GM23338 (cell line): Measurements from ENCODE around the gene CCRL2. TPM values are rescaled to one million over a fixed set of nuclear protein-coding genes. Genes with fewer than 3 reads are reported as not detected.

ENCODE experiments used
- ATAC-seq: fragments of 200-7000 bp; cut with Tn5 transposase; 3 replicates; pipeline ENCODE4 v1.9.1; 2020
- DNase-seq: peaks from one replicate; pipeline ENCODE4 v3.0.0-alpha.2; 2015; ENCODE audit warnings: low spot score
- H2AFZ ChIP-seq: fragments of 200-600 bp; sonication (generic); 2 replicates; pipeline ENCODE4 v1.8.0; 2016; ENCODE audit warnings: antibody characterized with exemption, mild to moderate bottlenecking, moderate library complexity
- H3F3A ChIP-seq: fragments of 200-600 bp; sonication (generic); replicated peaks from 2 replicates; pipeline ENCODE4 v1.8.0; 2017; ENCODE audit warnings: antibody characterized with exemption, mixed run types, low read depth
- H3K27ac ChIP-seq: fragments of 200-600 bp; sonication (generic); 2 replicates; pipeline ENCODE4 v1.6.1; 2016; ENCODE audit warnings: low read depth
- H3K27me3 ChIP-seq: fragments of 200-600 bp; sonication (generic); 2 replicates; pipeline ENCODE4 v1.8.0; 2016; ENCODE audit warnings: mild to moderate bottlenecking, mixed run types, moderate library complexity; ENCODE audit not compliant: insufficient read depth
- H3K36me3 ChIP-seq: fragments of 200-600 bp; sonication (generic); 2 replicates; pipeline ENCODE4 v1.8.0; 2016; ENCODE audit warnings: mild to moderate bottlenecking; ENCODE audit not compliant: insufficient read depth
- H3K4me1 ChIP-seq: fragments of 200-600 bp; sonication (generic); 2 replicates; pipeline ENCODE4 v1.8.0; 2016; ENCODE audit warnings: mild to moderate bottlenecking, moderate library complexity; ENCODE audit not compliant: insufficient read depth
- H3K4me2 ChIP-seq: fragments of 200-600 bp; sonication (generic); 2 replicates; pipeline ENCODE4 v1.7.1; 2017; ENCODE audit warnings: mixed run types
- H3K4me3 ChIP-seq: fragments of 200-600 bp; sonication (generic); 2 replicates; pipeline ENCODE4 v1.6.1; 2016; ENCODE audit warnings: mixed run types
- H3K79me2 ChIP-seq: fragments of 200-600 bp; sonication (generic); replicated peaks from 2 replicates; pipeline ENCODE4 v1.8.0; 2017; ENCODE audit warnings: mild to moderate bottlenecking; ENCODE audit not compliant: insufficient read depth
- H3K9me2 ChIP-seq: fragments of 200-600 bp; sonication (generic); 2 replicates; pipeline ENCODE4 v1.8.0; 2017; ENCODE audit not compliant: insufficient read depth
- H4K20me1 ChIP-seq: fragments of 200-600 bp; sonication (generic); replicated peaks from 2 replicates; pipeline ENCODE4 v1.8.0; 2017; ENCODE audit warnings: mild to moderate bottlenecking; ENCODE audit not compliant: insufficient read depth
- H3K27ac Mint-ChIP-seq: 2 replicates; pipeline ENCODE4 v1.8.0; 2020; ENCODE audit warnings: inconsistent platforms, mild to moderate bottlenecking, moderate library complexity, mixed read lengths
- H3K27me3 Mint-ChIP-seq: 3 replicates; pipeline ENCODE4 v1.8.0; 2022; ENCODE audit warnings: low read depth, mild to moderate bottlenecking, moderate library complexity, mixed read lengths, inconsistent platforms; ENCODE audit not compliant: insufficient read depth, poor library complexity
- H3K36me3 Mint-ChIP-seq: 3 replicates; pipeline ENCODE4 v1.8.0; 2021; ENCODE audit warnings: low read depth, mild to moderate bottlenecking, inconsistent platforms, moderate library complexity, mixed read lengths
- H3K4me1 Mint-ChIP-seq: 3 replicates; pipeline ENCODE4 v1.8.0; 2020; ENCODE audit warnings: mild to moderate bottlenecking, inconsistent platforms, mixed read lengths
- H3K4me3 Mint-ChIP-seq: 3 replicates; pipeline ENCODE4 v1.8.0; 2021; ENCODE audit warnings: moderate library complexity, mild to moderate bottlenecking, inconsistent platforms, mixed read lengths
- H3K9me3 Mint-ChIP-seq: 3 replicates; pipeline ENCODE4 v1.8.0; 2020; ENCODE audit warnings: moderate library complexity, mild to moderate bottlenecking, inconsistent platforms, mixed read lengths
- CREB1 ChIP-seq: fragments of 250-450 bp; sonication (Bioruptor Pico); IDR thresholded peaks from 2 replicates; pipeline ENCODE4 v1.5.0; 2020; ENCODE audit warnings: low read depth, mild to moderate bottlenecking, moderate library complexity
- EZH2 ChIP-seq: fragments of 200-600 bp; sonication (generic); IDR thresholded peaks from one replicate; pipeline ENCODE4 v1.8.0; 2017; ENCODE audit warnings: antibody characterized with exemption, mild to moderate bottlenecking, low read depth; ENCODE audit not compliant: unreplicated experiment
- EZH2phosphoT487 ChIP-seq: fragments of 200-600 bp; sonication (generic); IDR thresholded peaks from one replicate; pipeline ENCODE4 v1.8.1; 2018; ENCODE audit warnings: antibody characterized with exemption; ENCODE audit not compliant: unreplicated experiment
- JUNB ChIP-seq: IDR thresholded peaks from one replicate; pipeline ENCODE4 v1.6.1; 2016; ENCODE audit warnings: antibody characterized with exemption; ENCODE audit not compliant: unreplicated experiment
- NANOG ChIP-seq: IDR thresholded peaks from 2 replicates; pipeline ENCODE4 v1.6.1; 2016; ENCODE audit warnings: antibody characterized with exemption, borderline replicate concordance
- POLR2AphosphoS5 ChIP-seq: IDR thresholded peaks from 2 replicates; pipeline ENCODE4 v1.6.1; 2016; ENCODE audit warnings: antibody characterized with exemption, low read depth
- STAT1 ChIP-seq: IDR thresholded peaks from one replicate; pipeline ENCODE4 v1.6.1; 2016; ENCODE audit warnings: antibody characterized with exemption; ENCODE audit not compliant: unreplicated experiment
- ZNF114 ChIP-seq: fragments of 250-450 bp; sonication (Bioruptor Pico); IDR thresholded peaks from 2 replicates; pipeline ENCODE4 v1.5.0; 2020; ENCODE audit warnings: mild to moderate bottlenecking, moderate library complexity
- ZNF331 ChIP-seq: fragments of 250-450 bp; sonication (Bioruptor Pico); IDR thresholded peaks from 2 replicates; pipeline ENCODE4 v1.5.0; 2020; ENCODE audit warnings: low read depth, mild to moderate bottlenecking, moderate library complexity
- polyA plus RNA-seq: library from polyadenylated mRNA; unstranded; fragments of >200 nt; fragmentation: Nextera tagmentation; extraction: Ambion mirVana; gene quantifications from 2 replicates; pipeline ENCODE4 v1.2.1, GENCODE V29; 2016
- total RNA-seq: library from RNA; depleted of rRNA; stranded (reverse); fragments of >200 nt; shearing (Covaris generic); gene quantifications from 2 replicates; pipeline ENCODE4 v1.2.3, GENCODE V29; 2014
- TF ChIP-seq, protein P1 (sequence below), 2 experiments: fragments of 200-600 bp in 1 of 2; sonication (generic) in 1 of 2; conservative IDR thresholded peaks; 2 replicates each; pipeline versions ENCODE4 v1.5.1 to v1.6.1; 2016 to 2017; ENCODE audit warnings: antibody characterized with exemption in 2 of 2, low read depth in 2 of 2, mild to moderate bottlenecking in 2 of 2, moderate library complexity in 1 of 2
- TF ChIP-seq, protein P2 (sequence below): IDR thresholded peaks from one replicate; pipeline ENCODE4 v1.6.1; 2018; ENCODE audit warnings: antibody characterized with exemption; ENCODE audit not compliant: unreplicated experiment
- TF ChIP-seq, protein P3 (sequence below): fragments of 250-450 bp; sonication (Bioruptor Pico); IDR thresholded peaks from 2 replicates; pipeline ENCODE4 v1.5.0; 2020; ENCODE audit warnings: mild to moderate bottlenecking, moderate library complexity
- TF ChIP-seq, protein P4 (sequence below): IDR thresholded peaks from 2 replicates; pipeline ENCODE4 v1.6.1; 2016; ENCODE audit warnings: antibody characterized with exemption

The CCRL2 gene
- total and polyA plus RNA-seq, 2 experiments from 2014 or later, result not detected

DNA sequence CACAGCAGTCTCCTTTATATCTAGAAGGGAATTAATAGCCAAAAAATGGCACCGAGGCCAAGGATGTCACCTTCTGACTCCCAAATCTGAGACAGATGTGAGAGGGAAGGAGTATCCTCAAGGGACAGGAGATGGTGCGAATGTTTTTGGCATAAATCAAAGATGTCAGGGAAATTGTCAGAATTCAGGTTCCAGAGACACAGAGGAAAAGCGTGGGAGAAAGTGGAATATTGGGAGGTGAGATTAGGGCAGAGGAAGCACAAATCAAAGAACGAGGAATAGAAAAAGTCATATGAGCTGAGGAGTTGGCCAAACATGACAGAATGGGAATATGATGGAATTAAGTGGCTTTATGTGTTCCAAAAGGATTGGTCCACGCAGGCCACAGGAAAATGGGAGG is 6.2 kb upstream of the CCRL2 start:
- no peak overlapping the region for H3K4me3 Mint-ChIP-seq
- H3K9me3 Mint-ChIP-seq, result no peaks in the 10 kb centered on the region
- no peak overlapping the region for H3K4me2 ChIP-seq
- H3F3A ChIP-seq, result no peaks in the 10 kb centered on the region
- no peak for DNase-seq
- H3K27me3 Mint-ChIP-seq, result peaks cover 2% of the 10 kb centered on the region
- H3K36me3 ChIP-seq, result no peaks in the 10 kb centered on the region
- no peaks in the 10 kb centered on the region for H3K4me1 Mint-ChIP-seq
- no peaks in the 10 kb centered on the region for H3K27me3 ChIP-seq
- no peak overlapping the region for H2AFZ ChIP-seq
- no peaks in the 10 kb centered on the region for H3K79me2 ChIP-seq
- TF ChIP-seq ZNF114, result no peak
- TF ChIP-seq JUNB, result no peak
- TF ChIP-seq, protein P1, sequence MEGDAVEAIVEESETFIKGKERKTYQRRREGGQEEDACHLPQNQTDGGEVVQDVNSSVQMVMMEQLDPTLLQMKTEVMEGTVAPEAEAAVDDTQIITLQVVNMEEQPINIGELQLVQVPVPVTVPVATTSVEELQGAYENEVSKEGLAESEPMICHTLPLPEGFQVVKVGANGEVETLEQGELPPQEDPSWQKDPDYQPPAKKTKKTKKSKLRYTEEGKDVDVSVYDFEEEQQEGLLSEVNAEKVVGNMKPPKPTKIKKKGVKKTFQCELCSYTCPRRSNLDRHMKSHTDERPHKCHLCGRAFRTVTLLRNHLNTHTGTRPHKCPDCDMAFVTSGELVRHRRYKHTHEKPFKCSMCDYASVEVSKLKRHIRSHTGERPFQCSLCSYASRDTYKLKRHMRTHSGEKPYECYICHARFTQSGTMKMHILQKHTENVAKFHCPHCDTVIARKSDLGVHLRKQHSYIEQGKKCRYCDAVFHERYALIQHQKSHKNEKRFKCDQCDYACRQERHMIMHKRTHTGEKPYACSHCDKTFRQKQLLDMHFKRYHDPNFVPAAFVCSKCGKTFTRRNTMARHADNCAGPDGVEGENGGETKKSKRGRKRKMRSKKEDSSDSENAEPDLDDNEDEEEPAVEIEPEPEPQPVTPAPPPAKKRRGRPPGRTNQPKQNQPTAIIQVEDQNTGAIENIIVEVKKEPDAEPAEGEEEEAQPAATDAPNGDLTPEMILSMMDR (conservative IDR thresholded peaks at IDR 0.05; ENCODE audit: low read depth in 2 of 2), result no peak
- TF ChIP-seq ZNF331 (CRISPR knock-in tag), result no peak
- no peak for TF ChIP-seq STAT1
- TF ChIP-seq, protein P2, sequence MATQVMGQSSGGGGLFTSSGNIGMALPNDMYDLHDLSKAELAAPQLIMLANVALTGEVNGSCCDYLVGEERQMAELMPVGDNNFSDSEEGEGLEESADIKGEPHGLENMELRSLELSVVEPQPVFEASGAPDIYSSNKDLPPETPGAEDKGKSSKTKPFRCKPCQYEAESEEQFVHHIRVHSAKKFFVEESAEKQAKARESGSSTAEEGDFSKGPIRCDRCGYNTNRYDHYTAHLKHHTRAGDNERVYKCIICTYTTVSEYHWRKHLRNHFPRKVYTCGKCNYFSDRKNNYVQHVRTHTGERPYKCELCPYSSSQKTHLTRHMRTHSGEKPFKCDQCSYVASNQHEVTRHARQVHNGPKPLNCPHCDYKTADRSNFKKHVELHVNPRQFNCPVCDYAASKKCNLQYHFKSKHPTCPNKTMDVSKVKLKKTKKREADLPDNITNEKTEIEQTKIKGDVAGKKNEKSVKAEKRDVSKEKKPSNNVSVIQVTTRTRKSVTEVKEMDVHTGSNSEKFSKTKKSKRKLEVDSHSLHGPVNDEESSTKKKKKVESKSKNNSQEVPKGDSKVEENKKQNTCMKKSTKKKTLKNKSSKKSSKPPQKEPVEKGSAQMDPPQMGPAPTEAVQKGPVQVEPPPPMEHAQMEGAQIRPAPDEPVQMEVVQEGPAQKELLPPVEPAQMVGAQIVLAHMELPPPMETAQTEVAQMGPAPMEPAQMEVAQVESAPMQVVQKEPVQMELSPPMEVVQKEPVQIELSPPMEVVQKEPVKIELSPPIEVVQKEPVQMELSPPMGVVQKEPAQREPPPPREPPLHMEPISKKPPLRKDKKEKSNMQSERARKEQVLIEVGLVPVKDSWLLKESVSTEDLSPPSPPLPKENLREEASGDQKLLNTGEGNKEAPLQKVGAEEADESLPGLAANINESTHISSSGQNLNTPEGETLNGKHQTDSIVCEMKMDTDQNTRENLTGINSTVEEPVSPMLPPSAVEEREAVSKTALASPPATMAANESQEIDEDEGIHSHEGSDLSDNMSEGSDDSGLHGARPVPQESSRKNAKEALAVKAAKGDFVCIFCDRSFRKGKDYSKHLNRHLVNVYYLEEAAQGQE, result no peak
- no peak for TF ChIP-seq NANOG
- no peak for TF ChIP-seq EZH2phosphoT487
- TF ChIP-seq, protein P3, sequence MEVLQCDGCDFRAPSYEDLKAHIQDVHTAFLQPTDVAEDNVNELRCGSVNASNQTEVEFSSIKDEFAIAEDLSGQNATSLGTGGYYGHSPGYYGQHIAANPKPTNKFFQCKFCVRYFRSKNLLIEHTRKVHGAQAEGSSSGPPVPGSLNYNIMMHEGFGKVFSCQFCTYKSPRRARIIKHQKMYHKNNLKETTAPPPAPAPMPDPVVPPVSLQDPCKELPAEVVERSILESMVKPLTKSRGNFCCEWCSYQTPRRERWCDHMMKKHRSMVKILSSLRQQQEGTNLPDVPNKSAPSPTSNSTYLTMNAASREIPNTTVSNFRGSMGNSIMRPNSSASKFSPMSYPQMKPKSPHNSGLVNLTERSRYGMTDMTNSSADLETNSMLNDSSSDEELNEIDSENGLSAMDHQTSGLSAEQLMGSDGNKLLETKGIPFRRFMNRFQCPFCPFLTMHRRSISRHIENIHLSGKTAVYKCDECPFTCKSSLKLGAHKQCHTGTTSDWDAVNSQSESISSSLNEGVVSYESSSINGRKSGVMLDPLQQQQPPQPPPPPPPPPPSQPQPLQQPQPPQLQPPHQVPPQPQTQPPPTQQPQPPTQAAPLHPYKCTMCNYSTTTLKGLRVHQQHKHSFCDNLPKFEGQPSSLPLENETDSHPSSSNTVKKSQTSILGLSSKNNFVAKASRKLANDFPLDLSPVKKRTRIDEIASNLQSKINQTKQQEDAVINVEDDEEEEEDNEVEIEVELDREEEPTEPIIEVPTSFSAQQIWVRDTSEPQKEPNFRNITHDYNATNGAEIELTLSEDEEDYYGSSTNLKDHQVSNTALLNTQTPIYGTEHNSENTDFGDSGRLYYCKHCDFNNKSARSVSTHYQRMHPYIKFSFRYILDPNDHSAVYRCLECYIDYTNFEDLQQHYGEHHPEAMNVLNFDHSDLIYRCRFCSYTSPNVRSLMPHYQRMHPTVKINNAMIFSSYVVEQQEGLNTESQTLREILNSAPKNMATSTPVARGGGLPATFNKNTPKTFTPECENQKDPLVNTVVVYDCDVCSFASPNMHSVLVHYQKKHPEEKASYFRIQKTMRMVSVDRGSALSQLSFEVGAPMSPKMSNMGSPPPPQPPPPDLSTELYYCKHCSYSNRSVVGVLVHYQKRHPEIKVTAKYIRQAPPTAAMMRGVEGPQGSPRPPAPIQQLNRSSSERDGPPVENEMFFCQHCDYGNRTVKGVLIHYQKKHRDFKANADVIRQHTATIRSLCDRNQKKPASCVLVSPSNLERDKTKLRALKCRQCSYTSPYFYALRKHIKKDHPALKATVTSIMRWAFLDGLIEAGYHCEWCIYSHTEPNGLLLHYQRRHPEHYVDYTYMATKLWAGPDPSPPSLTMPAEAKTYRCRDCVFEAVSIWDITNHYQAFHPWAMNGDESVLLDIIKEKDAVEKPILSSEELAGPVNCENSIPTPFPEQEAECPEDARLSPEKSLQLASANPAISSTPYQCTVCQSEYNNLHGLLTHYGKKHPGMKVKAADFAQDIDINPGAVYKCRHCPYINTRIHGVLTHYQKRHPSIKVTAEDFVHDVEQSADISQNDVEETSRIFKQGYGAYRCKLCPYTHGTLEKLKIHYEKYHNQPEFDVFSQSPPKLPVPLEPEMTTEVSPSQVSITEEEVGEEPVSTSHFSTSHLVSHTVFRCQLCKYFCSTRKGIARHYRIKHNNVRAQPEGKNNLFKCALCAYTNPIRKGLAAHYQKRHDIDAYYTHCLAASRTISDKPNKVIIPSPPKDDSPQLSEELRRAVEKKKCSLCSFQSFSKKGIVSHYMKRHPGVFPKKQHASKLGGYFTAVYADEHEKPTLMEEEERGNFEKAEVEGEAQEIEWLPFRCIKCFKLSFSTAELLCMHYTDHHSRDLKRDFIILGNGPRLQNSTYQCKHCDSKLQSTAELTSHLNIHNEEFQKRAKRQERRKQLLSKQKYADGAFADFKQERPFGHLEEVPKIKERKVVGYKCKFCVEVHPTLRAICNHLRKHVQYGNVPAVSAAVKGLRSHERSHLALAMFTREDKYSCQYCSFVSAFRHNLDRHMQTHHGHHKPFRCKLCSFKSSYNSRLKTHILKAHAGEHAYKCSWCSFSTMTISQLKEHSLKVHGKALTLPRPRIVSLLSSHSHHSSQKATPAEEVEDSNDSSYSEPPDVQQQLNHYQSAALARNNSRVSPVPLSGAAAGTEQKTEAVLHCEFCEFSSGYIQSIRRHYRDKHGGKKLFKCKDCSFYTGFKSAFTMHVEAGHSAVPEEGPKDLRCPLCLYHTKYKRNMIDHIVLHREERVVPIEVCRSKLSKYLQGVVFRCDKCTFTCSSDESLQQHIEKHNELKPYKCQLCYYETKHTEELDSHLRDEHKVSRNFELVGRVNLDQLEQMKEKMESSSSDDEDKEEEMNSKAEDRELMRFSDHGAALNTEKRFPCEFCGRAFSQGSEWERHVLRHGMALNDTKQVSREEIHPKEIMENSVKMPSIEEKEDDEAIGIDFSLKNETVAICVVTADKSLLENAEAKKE (CRISPR knock-in tag), result no peak
- no peak for TF ChIP-seq EZH2
- TF ChIP-seq, protein P4, sequence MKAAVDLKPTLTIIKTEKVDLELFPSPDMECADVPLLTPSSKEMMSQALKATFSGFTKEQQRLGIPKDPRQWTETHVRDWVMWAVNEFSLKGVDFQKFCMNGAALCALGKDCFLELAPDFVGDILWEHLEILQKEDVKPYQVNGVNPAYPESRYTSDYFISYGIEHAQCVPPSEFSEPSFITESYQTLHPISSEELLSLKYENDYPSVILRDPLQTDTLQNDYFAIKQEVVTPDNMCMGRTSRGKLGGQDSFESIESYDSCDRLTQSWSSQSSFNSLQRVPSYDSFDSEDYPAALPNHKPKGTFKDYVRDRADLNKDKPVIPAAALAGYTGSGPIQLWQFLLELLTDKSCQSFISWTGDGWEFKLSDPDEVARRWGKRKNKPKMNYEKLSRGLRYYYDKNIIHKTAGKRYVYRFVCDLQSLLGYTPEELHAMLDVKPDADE, result no peak
- no peak for TF ChIP-seq CREB1 (CRISPR knock-in tag)
- no peak for TF ChIP-seq POLR2AphosphoS5
- H3K4me3 ChIP-seq, result no peak overlapping the region
- H4K20me1 ChIP-seq, result no peaks in the 10 kb centered on the region
- H3K27ac ChIP-seq, result no peak overlapping the region
- no peaks in the 10 kb centered on the region for H3K9me2 ChIP-seq
- H3K27ac Mint-ChIP-seq, result no peak overlapping the region
- H3K36me3 Mint-ChIP-seq, result no peaks in the 10 kb centered on the region
- no peak for ATAC-seq
- H3K4me1 ChIP-seq, result no peaks in the 10 kb centered on the region
